HG03139 (cell line): ENCODE data around the gene HCK.

Experiments
- ATAC-seq: cut with Tn5 transposase; IDR thresholded peaks from one replicate; pipeline ENCODE4 v1.9.1; 2021; ENCODE audit not compliant: unreplicated experiment

The HCK gene

DNA sequence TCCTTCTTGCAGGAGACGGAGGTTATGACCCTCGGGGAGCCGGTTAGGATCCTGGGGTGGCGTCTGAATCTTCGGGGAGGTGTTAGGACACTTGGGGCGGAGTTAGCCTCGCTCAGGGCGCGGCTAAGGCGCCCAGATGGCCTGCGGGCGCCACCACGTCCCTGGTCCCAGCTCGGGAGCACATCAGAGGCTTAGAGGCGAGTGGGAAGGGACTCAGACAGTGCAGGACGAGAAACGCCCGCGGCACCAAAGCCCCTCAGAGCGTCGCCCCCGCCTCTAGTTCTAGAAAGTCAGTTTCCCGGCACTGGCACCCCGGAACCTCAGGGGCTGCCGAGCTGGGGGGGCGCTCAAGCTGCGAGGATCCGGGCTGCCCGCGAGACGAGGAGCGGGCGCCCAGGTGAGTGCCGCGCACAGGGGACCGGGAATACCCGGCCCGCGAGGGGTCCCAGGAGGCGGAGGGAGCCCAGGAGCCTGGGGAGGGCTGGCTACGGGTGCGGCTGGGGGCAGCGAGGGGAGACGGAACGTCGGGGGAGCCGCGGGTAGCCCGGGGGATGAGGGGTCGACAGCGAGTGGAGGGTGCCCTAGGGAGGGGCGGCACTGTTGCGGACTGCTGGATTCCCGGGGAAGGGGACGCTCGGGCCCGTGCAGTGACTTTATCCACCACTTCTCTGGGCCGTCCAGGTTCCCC lies at the start of gene HCK:
TSS of gene HCK (plus strand) at position 153 of the 688 bp plus-strand sequence.
- ATAC-seq = no peak

DNA sequence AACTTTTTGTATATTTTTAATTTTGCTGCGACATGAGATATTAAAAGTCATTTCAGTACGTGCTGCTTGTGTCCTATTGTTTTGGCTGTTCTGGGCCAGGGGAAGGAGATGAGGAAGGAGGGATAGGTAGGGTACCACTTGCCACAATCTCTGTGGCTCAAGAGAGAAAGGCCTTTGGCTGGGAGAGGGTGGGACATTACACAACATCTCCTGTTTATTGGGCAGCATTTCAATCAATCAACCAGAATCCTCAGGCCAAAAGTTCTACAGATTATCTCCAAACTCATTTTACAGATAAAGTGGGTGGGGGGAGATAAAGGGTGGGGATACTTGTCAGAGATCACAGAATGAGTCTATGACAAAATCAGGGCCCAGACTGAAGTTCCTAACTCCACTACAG lies 48.7 kb upstream of the HCK start:
- ATAC-seq = no peak

DNA sequence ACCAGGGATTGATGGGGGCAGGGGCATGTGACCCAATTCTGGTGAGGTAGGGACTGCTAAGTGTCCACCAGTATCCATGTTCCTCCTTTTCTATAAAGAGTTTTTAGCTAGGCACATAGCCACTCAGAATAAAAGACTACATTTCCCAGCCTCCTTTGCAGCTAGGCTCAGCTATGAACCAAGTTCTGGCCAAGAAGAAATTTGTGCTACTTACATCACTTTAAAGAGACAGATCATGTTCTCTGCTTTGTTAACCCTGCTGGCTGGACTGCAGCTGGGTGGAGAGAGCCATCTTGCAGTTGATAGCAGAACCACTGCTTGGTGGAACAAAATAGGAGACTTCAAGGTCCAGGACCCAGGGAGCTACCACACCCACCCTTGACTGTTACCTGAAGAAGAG lies 47.1 kb upstream of the HCK start:
- no peak for ATAC-seq

DNA sequence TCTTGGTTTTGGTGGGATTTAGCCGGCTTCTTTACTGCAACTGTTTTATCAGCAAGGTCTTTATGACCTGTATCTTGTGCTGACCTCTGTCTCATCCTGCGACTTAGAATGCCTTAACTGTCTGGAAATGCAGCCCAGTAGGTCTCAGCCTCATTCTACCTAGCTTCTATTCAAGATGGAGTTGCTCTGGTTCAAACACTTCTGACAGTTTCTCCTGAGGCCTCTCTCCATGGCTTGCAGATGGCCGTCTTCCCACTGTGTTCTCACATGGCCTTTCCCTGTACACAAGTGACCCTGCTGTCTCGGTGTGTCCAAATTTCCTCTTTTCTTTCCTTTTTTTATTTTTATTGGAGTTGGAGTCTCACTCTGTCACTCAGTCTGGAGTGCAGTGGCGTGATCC lies 46.0 kb upstream of the HCK start:
- no peak for ATAC-seq

DNA sequence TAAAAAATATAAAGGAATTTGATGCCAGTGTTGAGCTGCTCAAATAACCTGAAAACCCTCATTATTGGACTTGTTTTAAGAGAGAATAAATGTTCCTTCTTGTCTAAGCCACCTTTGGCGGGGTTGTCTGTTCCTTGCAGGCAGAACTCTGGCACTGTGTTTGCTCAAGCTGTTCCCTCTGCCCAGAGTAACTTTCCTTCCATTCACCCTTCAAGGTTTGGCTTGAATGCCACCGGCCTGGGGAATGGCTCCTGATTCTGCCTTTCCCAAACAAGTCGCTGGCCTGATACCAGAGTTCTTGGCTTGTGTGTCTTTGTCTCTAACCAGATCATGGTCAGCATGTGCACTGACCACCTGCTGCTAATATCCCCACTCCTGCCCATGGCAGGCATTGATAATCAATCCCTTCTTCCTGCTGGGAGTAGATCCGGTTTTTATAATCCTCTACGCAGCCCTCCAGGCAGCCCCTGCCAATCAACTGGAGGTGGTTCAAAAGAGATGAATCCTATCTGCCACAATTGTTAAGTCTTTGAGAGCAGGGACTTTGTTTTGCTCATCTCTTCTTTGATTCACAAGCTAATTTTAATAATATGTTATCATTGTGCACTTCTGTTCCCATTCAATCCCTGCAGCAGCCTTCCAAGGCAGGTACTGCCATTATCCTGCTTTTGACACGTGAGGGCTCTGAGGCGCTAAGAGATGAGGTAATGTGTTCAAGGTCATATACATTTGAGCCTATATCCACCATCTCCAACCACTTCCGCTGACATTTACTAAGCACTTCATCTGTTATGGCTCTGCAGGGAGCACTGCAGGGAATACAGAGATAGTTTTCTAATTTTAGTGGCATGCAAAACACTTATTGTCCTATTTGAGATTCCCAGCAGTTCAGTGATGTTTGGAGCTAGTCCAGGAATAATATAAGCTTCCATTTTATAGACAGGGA lies 44.9 kb upstream of the HCK start:
- ATAC-seq = no peak

DNA sequence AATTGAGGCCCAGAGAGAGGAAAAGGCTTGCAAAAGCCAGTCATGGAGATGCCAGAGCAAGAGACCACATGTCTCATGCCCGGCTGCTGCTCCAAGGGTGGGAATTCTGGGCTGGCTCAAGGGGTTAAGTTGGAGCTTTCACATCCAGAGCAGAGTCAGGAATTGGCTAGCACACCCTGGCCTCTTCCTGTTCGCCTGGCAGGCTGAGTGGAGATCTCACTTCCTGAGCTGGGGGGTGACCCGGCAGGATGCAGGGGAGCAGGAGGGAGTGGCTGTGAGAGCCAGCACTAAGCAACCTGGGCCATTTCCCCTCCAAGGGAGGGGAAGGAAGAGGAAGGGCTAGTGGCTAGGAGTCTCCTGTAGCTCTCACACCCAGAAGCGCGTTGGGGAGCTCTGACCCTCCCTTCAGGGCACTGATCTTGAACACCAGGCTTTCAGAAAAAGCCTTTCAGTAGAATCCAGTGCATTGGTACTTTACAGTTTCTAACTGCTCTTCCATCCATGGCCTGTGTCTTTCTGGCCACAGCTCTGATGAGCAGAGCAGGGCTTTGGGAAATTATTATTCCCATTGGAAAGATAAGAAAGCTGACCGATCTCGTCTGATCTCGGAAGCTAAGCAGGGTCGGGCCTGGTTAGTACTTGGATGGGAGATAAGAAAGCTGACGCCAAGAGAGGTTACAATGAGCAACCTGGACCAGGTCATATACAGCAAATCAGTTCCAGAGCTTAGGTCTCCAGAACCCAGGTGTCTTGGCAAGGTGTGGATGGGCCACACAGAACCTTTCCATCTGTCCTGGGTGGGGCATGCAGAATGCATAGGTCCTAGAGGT lies 44.0 kb upstream of the HCK start:
- no peak for ATAC-seq

DNA sequence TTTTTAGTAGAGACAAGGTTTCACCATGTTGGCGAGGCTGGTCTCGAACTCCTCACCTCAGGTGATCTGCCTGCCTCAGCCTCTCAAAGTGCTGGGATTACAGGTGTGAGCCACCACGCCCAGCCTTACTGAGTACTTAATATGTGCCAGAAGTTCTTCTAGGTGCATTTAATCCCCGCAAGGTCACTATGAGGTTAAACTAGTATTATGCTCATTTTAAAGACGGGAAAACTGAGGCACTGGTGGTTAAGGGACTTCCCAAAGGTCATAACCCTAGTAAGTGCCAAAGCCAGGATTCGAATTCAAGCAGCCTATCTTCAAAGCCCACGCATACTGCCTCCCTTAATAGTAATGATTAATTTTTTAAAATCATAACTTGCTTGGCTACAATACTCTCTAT lies 42.5 kb upstream of the HCK start:
- ATAC-seq = no peak

DNA sequence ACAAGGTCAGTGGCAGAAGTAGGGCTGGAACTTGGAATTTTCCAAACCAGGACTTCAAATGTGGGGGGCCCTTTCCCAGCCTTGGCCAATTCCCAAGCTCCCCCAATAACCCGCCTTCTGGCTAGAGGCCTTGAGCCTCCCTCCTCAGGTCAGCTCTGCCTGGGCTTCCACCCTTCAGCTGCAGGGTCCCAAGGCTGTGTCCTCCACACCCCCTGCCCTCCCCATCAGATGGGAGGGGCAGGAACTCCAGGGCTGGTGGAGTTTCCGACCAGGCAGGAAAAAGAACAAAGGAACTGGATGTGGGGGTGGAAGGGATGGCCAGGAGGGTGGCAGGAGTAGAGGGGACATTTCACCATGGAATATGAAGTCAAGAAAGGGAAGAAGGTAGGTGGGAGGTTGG lies 41.9 kb upstream of the HCK start, which contains the start of gene CCM2L:
TSS of gene CCM2L (plus strand) at position 338 of the 400 bp plus-strand sequence. CDS start at position 355, 17 bp downstream.
- ATAC-seq = no peak

DNA sequence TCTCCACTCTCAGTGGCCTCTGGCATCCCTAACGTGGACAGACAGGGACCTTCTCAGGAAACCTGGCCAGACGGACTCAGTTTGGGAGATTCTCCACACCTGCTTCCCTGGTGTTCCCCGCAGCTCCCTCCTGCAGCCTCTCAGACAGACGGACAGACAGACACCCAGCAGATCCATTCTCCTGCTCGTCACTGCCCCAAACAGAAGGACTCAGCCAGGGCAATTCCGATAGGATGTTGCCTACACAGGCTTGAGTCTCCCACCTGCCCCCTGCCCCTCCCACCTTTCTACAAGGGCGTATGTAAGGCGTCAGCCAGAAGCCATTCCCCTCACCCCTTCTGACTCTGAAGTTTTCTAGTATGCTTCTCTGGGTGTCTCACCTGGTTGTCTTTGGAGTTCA lies 41.4 kb upstream of the HCK start:
- no peak for ATAC-seq

DNA sequence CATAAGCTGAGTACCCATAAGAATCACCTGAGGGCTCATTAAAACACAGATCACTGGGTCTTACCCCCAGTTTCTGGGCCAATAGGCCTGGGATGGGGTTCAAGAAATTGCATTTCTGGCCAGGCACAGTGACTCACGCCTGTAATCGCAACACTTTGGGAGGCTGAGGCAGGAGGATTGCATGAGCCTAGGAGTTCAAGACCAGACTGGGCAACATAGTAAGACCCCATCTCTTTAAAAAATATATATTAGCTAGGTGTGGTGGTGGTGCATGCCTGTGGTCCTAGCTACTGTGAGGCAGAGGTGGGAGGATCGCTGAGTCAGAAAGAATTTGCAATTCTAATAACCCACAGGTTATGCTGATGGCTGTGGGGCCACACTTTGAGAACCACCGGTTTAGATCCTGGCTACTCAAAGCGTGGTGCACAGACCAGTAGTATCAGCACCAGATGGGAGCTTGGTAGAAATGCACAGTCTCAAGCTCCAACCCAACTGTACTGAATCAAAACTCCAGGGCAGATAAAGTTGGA lies 39.8 kb upstream of the HCK start:
- no peak for ATAC-seq

DNA sequence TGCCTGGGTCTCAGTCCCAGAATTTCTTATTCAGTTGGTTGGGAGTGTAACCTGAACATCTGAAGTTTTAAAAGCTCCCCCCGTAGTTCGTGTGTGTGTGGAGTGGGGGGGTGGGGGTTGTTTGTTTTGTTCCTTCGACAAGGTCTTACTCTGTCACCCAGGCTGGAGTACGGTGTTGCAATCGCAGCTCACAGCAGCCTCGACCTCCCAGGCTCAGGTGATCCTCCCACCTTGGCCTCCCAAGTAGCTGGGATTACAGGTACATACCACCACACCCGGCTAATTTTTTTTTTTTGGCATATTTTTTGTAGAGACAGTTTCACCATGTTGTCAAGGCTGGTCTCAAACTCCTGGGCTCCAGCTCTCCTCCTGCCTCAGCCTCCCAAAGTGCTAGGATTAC lies 38.7 kb upstream of the HCK start:
- ATAC-seq = no peak

DNA sequence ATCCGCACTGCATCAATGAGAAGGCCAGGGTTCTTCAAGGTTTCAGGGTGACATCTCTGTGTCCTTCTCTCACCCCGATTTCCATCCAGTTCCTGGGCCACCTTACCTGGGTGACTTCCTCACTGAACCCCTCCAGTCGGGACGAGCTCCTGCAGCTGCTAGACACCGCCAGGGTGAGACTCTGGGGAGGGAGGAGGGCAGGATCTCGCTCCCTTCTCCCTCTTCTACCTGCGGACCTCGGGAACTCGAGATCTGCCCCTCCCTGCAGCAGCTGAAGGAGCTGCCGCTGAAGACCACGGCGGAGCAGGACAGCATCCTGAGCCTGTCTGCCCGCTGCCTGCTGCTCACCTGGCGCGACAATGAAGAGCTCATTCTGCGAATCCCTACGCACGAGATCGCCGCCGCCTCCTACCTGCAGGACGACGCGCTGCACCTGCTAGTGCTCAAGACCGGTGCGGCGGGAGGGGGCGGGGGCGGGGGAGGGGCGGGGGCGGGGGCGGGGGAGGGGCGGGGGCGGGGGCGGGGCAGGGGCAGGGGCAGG lies 34.3 kb upstream of the HCK start:
- no peak for ATAC-seq

DNA sequence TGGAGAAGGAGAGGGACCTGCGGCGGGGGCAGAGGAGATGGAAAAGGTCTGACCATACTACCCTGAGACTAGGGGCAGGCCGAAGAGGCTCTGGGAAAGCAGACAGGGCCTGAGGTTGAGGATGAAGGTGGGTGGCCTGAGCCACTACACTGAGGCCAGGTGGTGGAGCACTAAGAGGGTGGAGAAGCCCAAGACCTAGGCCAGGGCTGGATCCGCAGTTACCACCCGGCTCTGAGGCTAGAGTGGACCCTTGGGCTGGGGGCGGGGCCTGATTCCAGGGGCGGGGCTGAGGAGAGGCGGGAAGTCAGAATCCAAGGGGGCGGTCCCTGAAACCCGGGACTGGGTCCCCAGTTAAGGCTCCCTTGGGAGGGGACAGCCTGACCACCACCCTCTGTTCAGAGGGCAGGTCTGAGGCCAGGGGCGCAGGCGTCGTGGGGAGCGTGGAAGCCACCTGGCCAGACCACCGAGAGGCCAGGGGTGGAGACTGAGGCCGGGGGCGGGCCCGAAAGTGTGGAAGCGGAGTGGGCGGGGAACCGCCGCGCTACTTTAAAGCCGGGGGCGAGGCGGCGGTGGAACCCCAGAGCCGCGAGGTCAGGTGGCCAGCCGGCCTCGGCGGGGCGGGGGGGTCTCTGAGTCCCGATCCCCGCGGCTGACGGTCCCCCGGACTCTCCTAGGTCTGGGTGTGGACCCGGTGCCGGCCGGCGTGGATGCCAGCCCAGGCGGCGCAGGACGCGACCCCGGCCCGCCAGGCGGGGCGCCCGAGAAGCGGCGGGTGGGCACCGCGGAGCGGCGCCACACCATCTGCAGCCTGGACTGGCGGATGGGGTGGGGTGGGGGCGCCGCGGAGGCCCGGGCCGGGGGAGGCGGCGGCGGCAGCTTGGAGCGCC lies 33.5 kb upstream of the HCK start:
- ATAC-seq = no peak

DNA sequence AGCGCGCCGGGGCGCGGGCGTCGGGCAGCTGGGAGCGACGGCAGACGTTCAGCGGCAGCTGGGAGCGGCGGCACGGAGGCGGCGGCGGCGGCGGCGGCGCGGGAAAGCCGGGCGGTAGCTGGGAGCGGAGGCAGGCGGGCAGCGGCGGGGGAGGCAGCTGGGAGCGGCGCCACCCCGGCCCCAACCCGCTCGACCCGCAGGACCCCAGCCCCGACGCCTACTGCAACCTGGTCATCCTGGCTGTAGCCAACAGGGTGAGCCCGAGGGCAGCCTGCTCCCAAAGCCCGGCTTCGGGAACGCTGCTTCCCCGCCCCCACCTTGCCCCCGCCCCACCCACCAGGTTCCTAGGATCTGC lies 32.9 kb upstream of the HCK start:
- ATAC-seq = no peak

DNA sequence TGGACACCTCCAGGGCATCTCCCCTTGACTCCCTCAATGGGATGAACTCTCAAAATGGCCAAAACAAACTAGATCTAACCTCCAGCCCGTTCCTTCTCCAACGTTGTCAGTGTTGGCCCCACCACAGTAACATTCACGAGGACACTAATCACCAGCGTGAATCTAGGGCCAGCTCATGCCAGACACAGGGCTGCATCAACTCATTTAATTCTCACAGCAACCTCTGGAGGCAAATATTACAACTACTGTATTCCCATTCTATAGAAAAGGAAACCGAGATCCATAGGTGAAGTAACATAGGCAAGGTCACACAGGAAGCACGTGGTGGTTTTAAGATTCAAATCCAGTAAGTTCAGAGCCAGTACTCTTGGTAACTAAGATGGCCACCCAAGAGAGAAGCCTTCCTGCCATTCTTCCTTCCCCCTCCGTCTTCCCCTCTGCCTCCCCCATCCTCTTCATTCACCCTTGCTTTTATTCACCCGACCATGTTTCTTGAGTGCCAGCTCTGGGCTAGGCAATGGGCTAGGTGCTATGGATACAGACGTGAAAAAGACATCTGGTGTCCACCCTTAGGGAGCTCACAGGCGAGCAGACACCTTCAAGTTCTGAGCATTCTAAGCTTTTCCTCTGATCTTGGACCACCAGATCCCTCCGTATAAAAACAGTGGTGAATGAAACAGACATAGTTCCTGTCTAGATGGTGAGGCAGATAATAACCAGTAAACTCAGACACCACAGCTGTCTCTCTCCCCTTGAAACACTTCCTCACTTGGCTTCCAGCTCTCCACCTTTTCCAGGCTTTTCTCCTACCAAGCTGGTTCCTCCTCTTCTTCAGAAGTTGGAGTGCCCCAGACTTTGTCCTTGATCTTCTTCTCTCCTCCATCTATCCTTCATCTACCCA lies 32.2 kb upstream of the HCK start:
- ATAC-seq = no peak

DNA sequence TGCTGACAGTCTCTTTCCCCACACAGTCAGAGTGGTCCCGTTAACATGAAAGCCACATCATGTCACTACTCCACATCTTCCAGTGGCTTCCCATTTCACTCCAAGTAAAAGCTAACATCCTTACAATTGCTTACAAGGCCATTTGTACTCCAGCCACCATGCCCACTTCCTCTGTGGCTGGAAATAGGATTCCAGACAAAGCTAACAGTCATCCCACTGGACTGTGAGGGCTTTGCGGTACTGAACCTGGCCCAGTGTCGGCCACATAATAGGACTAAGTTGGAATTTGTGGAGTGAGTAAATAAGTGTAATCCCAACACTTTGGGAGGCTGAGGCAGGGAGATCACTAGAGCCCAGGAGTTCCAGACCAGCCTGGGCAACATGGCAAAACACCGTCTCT lies 31.0 kb upstream of the HCK start:
- no peak for ATAC-seq

DNA sequence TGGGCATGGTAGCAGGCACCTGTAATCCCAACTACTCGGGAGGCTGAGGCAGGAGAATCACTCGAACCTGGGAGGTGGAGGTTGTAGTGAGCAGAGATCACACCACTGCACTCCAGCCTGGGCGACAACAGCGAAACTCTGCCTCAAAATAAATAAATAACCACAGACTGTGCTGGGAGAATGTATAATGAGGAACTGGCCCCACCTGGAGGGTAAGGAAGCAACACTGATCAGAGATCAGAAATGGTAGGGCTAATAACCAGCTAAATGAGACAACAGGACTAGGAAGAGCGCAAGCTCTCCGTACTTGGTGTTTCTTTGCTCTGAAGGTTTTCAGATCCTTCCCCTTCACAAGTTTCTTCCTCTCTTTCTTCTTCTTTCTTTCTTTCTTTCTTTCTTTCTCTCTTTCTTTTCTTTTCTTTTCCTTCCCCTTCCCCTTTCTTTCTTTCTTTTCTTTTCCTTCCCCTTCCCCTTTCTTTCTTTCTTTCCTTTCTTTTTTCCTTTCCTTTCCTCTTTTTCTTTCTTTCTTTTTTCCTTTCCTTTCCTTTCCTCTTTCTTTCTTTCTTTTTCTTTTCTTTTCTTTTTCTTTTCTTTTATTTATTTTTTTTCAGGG lies 27.3 kb upstream of the HCK start:
- ATAC-seq = no peak

DNA sequence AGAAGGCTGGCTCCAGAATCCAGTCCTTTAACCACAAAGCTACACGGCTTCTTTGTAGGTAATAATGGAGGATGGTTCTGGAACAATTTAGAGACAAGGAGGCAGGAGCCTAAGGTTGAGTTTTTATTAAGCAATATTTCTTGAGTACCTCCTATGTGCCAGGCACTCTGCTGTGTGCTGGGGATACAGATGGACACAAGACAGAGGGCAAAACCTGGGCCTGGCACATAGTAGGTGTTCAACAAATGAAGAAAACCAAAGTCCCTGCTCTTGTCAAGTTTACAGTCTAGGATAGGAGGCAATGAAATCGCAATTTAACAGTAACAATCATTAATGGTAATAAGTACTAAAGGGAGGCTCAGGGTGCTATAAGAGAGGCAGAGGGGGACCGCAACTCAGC lies 24.4 kb upstream of the HCK start:
- ATAC-seq = no peak
